ENCODE measurements around the gene EIF5. TPM values are rescaled to one million over a fixed set of nuclear protein-coding genes. Genes with fewer than 3 reads are reported as not detected.

Gene EIF5
- total and polyA plus RNA-seq, 2 of the 8 experiments (the other 6 are each of a cell fraction or from before 2014, with no cell fraction given), result 179 to 323 TPM

- Histone ChIP-seq H4K5ac (ENCODE audit: insufficient read length, low read depth, low read length) (no peak overlapping the region), H3K23ac (ENCODE audit: insufficient read length) (no peak overlapping the region), H4K20me1 (replicated peaks in 1 of 2; ENCODE audit: control insufficient read depth in 1 of 2, insufficient read depth in 2 of 2, low read length in 2 of 2) (no peaks in the 10 kb centered on the region), H2BK120ac (replicated peaks; ENCODE audit: low read depth, low read length) (no peak overlapping the region), H2BK12ac (ENCODE audit: low read depth, low read length) (no peak overlapping the region), H3K36me3 (ENCODE audit: control insufficient read depth in 2 of 4, insufficient read depth in 4 of 4, low read length in 3 of 4) (no peaks in the 10 kb centered on the region), H2BK5ac (ENCODE audit: low read depth, low read length) (0 out of 2 replicates have a peak overlapping the region, but pooled peaks have one; percentile 66), H2AFZ (ENCODE audit: low read length) (no peak overlapping the region), H2BK20ac (ENCODE audit: low read length) (no peak overlapping the region; the same call in 1 of the 2 replicates), H2BK15ac (ENCODE audit: low read length) (no peak overlapping the region), H3K18ac (ENCODE audit: extremely low read depth, low read length) (no peak overlapping the region), H2AK5ac (ENCODE audit: low read depth, low read length) (no peak overlapping the region), H3K4ac (replicated peaks; ENCODE audit: insufficient read length, low read depth, low read length) (no peak overlapping the region), H3K27ac (ENCODE audit: low read depth, low read length) (no peak overlapping the region), H3K4me1 (replicated peaks in 1 of 4; ENCODE audit: control insufficient read depth in 3 of 4, insufficient read depth in 4 of 4, low read length in 3 of 4) (peaks cover 5 to 18% (median 11%) of the 10 kb centered on the region in 4 experiments), H3K4me3 (ENCODE audit: extremely low read depth in 1 of 4, insufficient read depth in 2 of 4, low read depth in 3 of 4, low read length in 4 of 4) (no peak overlapping the region), H3K14ac (ENCODE audit: insufficient read length) (no peak overlapping the region), H3K27me3 (replicated peaks in 1 of 4; ENCODE audit: control insufficient read depth in 3 of 4, extremely low read depth in 1 of 4, insufficient read depth in 3 of 4, low read length in 3 of 4) (no peaks in the 10 kb centered on the region; a peak in 2 of 7 replicates), H3K79me2 (ENCODE audit: control insufficient read depth in 1 of 2, insufficient read depth in 2 of 2, low read length in 2 of 2) (no peaks in the 10 kb centered on the region), H3K23me2 (ENCODE audit: low read depth, low read length) (no peaks in the 10 kb centered on the region), H3K56ac (replicated peaks; ENCODE audit: insufficient read length, low read depth, low read length) (no peak overlapping the region), H3K9ac (replicated peaks in 1 of 4; ENCODE audit: extremely low read depth in 1 of 4, low read depth in 3 of 4, low read length in 3 of 4) (no peak overlapping the region), H3K79me1 (ENCODE audit: low read depth, low read length) (no peaks in the 10 kb centered on the region), H3K4me2 (ENCODE audit: insufficient read depth in 1 of 2, low read depth in 2 of 2, low read length in 2 of 2) (no peak overlapping the region), H4K91ac (replicated peaks; ENCODE audit: insufficient read length, low read length) (no peak overlapping the region), H4K8ac (ENCODE audit: extremely low read depth, insufficient read depth, low read length) (0 out of 2 replicates have a peak overlapping the region, but pooled peaks have one; percentile 64), H3K9me3 (ENCODE audit: insufficient read depth in 2 of 2, low read depth in 1 of 2, low read length in 1 of 2) (peaks cover 4% of the 10 kb centered on the region in 2 experiments; a peak in 1 of 4 replicates)
- FAIRE-seq (no peak), DNase-seq (ENCODE audit: low read depth in 1 of 2, low spot score in 2 of 2) (no peak)
- 85% methylated on average over 20 of the region's 20 CpGs; no CpG with 5 or more reads in 1 of the 2 experiments for WGBS, 2 experiments (ENCODE audit: extremely low coverage in 1 of 2, insufficient coverage in 1 of 2, insufficient read length in 1 of 2, insufficient replicate concordance in 2 of 2, low coverage in 1 of 2, low lambda C conversion rate in 2 of 2, missing lambda C conversion rate in 1 of 2)
- ChIA-PET CTCF (ENCODE audit: partially characterized antibody) (interaction anchor here (1.2 to 4.0 kb wide), 3 partner anchors 34 to 182 kb away, joined by 3 to 34 read pairs (median 7); no protein-coding TSS in a partner anchor), POLR2A (ENCODE audit: partially characterized antibody) (interaction anchor here (0.7 to 1.1 kb wide), 2 partner anchors 9 to 148 kb away, joined by 3 to 4 read pairs; no protein-coding TSS in a partner anchor)
- no peak for TF ChIP-seq TEAD4 (IDR thresholded peaks at IDR 0.05; ENCODE audit: low read depth, low read length)
- TF ChIP-seq YY1 (IDR thresholded peaks at IDR 0.05; ENCODE audit: low read depth, low read length), result no peak
- peak; percentile 42; the same call in 1 of the 2 replicates for TF ChIP-seq SRF (IDR thresholded peaks at IDR 0.05; ENCODE audit: low read depth, low read length)
Observed at GRCh38 chr14:103286968-103287850, 46.8 kb upstream of the EIF5 start.
